ENCODE measurements around the gene GPATCH1. TPM values are rescaled to one million over a fixed set of nuclear protein-coding genes. Genes with fewer than 3 reads are reported as not detected.

Gene GPATCH1
- total RNA-seq, 4 donors from 2014 or later, result 5.4 to 8.9 (median 7.3) TPM

- Histone ChIP-seq H3K4me3 (no peak overlapping the region), H3K36me3 (no peaks in the 10 kb centered on the region), H3K27me3 (peaks cover 0 to 15% (median 0%) of the 10 kb centered on the region in 4 donors), H3K9me3 (no peaks in the 10 kb centered on the region), H3K4me1 (peaks cover 0 to 8% (median 6%) of the 10 kb centered on the region in 4 donors), H3K27ac (replicated peaks in 1 of 4) (no peak overlapping the region)
- intact Hi-C loops (cut with DNase I), result loop anchor here (5.0 kb wide), 2 partner anchors 38 to 263 kb away; no protein-coding TSS in a partner anchor
- DNase-seq (ENCODE audit: extremely low spot score), result no peak
- 33% methylated on average over 23 of the region's 23 CpGs for WGBS
- TF ChIP-seq POLR2AphosphoS5 (IDR thresholded peaks at IDR 0.05) (peak in 1 of 2 donors; percentile 40), EP300 (IDR thresholded peaks at IDR 0.05) (no peak), POLR2A (IDR thresholded peaks at IDR 0.05; ENCODE audit: low read depth) (no peak), CTCF (IDR thresholded peaks at IDR 0.05) (peak in 2 of 3 experiments; percentile 91 to 92)
Measured at GRCh38 chr19:33143897-33144405, 63.0 kb downstream of the GPATCH1 start.

- H3K27ac ChIP-seq (replicated peaks in 1 of 4), result no peak overlapping the region
- no peak overlapping the region for H3K4me3 ChIP-seq
- DNase-seq (ENCODE audit: extremely low spot score), result no peak
- no peaks in the 10 kb centered on the region for H3K36me3 ChIP-seq
- peaks cover 0 to 11% (median 0%) of the 10 kb centered on the region in 4 donors for H3K27me3 ChIP-seq
- no peak for TF ChIP-seq POLR2A (IDR thresholded peaks at IDR 0.05; ENCODE audit: low read depth)
- TF ChIP-seq POLR2AphosphoS5 (IDR thresholded peaks at IDR 0.05), result no peak
- TF ChIP-seq EP300 (IDR thresholded peaks at IDR 0.05), result no peak
- TF ChIP-seq CTCF (IDR thresholded peaks at IDR 0.05), result no peak
- peaks cover 0 to 8% (median 6%) of the 10 kb centered on the region in 4 donors for H3K4me1 ChIP-seq
- 91% methylated on average over 9 of the region's 9 CpGs for WGBS
- intact Hi-C loops (cut with DNase I), result no loop called here
- H3K9me3 ChIP-seq, result no peaks in the 10 kb centered on the region
Measured at GRCh38 chr19:33146209-33146608, 65.2 kb downstream of the GPATCH1 start.

- DNase-seq (ENCODE audit: extremely low spot score), result no peak
- H3K36me3 ChIP-seq, result no peaks in the 10 kb centered on the region
- H3K4me3 ChIP-seq, result no peak overlapping the region
- no peaks in the 10 kb centered on the region for H3K9me3 ChIP-seq
- 88% methylated on average over 6 of the region's 6 CpGs for WGBS
- H3K27ac ChIP-seq (replicated peaks in 1 of 4), result no peak overlapping the region
- peaks cover 0 to under 1% (median 0%) of the 10 kb centered on the region in 4 donors for H3K27me3 ChIP-seq
- intact Hi-C loops (cut with DNase I), result no loop called here
- TF ChIP-seq EP300 (IDR thresholded peaks at IDR 0.05) (no peak), POLR2AphosphoS5 (IDR thresholded peaks at IDR 0.05) (no peak), POLR2A (IDR thresholded peaks at IDR 0.05; ENCODE audit: low read depth) (no peak), CTCF (IDR thresholded peaks at IDR 0.05) (no peak)
- peaks cover 0 to 8% (median 6%) of the 10 kb centered on the region in 4 donors for H3K4me1 ChIP-seq
Measured at GRCh38 chr19:33147538-33147937, 66.6 kb downstream of the GPATCH1 start.

- H3K4me3 ChIP-seq, result no peak overlapping the region
- no peaks in the 10 kb centered on the region for H3K4me1 ChIP-seq
- H3K36me3 ChIP-seq, result no peaks in the 10 kb centered on the region
- no peaks in the 10 kb centered on the region for H3K9me3 ChIP-seq
- no peaks in the 10 kb centered on the region for H3K27me3 ChIP-seq
- intact Hi-C loops (cut with DNase I), result no loop called here
- H3K27ac ChIP-seq (replicated peaks in 1 of 4), result no peak overlapping the region
- no peak for DNase-seq (ENCODE audit: extremely low spot score)
- TF ChIP-seq CTCF (IDR thresholded peaks at IDR 0.05), result no peak
- no peak for TF ChIP-seq POLR2AphosphoS5 (IDR thresholded peaks at IDR 0.05)
- TF ChIP-seq POLR2A (IDR thresholded peaks at IDR 0.05; ENCODE audit: low read depth), result no peak
- no peak for TF ChIP-seq EP300 (IDR thresholded peaks at IDR 0.05)
- WGBS, result 72% methylated on average over 12 of the region's 14 CpGs
Measured at GRCh38 chr19:33150852-33151518, 70.0 kb downstream of the GPATCH1 start.
